K562 (cell line): ENCODE measurements around the gene HUNK. TPM values are rescaled to one million over a fixed set of nuclear protein-coding genes. Genes with fewer than 3 reads are reported as not detected.
"Not testable (repeated sequence)": the region's sequence is repeated elsewhere in the genome, so short reads cannot be mapped to it uniquely, and the experiment has no call there.

ENCODE experiments used
- ATAC-seq: fragments of 200-7000 bp; cut with Tn5 transposase; 3 replicates; pipeline ENCODE4 v1.9.1; 2020; ENCODE audit warnings: moderate library complexity
- BruUV-seq: library from RNA; stranded (reverse); fragments of 400-500 nt; replicated peaks from 2 replicates; lab custom pipeline; 2021; lab: Mats Ljungman, UMichigan
- CTCF ChIA-PET: fragments of 300-600 bp; formaldehyde crosslinking; extraction: SDS; loops from one replicate; lab custom pipeline; 2021; ENCODE audit warnings: low intra/inter-chr PET ratio; lab: Yijun Ruan, JAX
- POLR2A ChIA-PET: fragments of 300-600, 350-650 bp; sonication (Branson Sonifier 250); formaldehyde crosslinking; extraction: SDS; loops from one replicate; lab custom pipeline; 2021; ENCODE audit warnings: antibody characterized with exemption, inconsistent platforms; lab: Yijun Ruan, JAX
- DNase-seq, 4 experiments: peaks; one replicate each; pipeline versions ENCODE4 v3.0.0 to v3.0.0-alpha.2; 2011 to 2018; ENCODE audit warnings: low spot score in 3 of 4, mixed read lengths in 3 of 4; ENCODE audit errors: extremely low read depth in 1 of 4
- FAIRE-seq: peaks from 2 replicates; lab custom pipeline; 2011; peaks lifted over from hg19 to GRCh38; lab: Jason Lieb, UNC
- H2AFZ ChIP-seq: 2 replicates; pipeline ENCODE4 v1.6.0; 2011; ENCODE audit warnings: low read depth, low read length, control low read depth, inconsistent platforms
- H3K27ac ChIP-seq: fragments of 200-600 bp; 3 replicates; pipeline ENCODE4 v1.8.0; 2011; ENCODE audit warnings: low read depth, mild to moderate bottlenecking, control low read depth, inconsistent platforms, low read length, moderate library complexity, mixed read lengths; ENCODE audit errors: extremely low read depth
- H3K27me3 ChIP-seq, 2 experiments: fragments of 300-600 bp in 1 of 2; 2 replicates in 1 of 2; 3 replicates in 1 of 2; pipeline versions ENCODE4 v1.6.0 to v1.8.0; 2011; ENCODE audit warnings: inconsistent platforms in 2 of 2, low read length in 2 of 2, mild to moderate bottlenecking in 1 of 2, mixed read lengths in 1 of 2, moderate library complexity in 1 of 2; ENCODE audit not compliant: control insufficient read depth in 2 of 2, insufficient read depth in 2 of 2
- H3K36me3 ChIP-seq: fragments of 300-600 bp; 3 replicates; pipeline ENCODE4 v1.8.0; 2011; ENCODE audit warnings: mild to moderate bottlenecking, low read length, inconsistent platforms; ENCODE audit not compliant: control insufficient read depth, insufficient read depth
- H3K4me1 ChIP-seq, 2 experiments: fragments of 200-600 bp in 1 of 2; replicated peaks in 1 of 2; 2 replicates in 1 of 2; 3 replicates in 1 of 2; pipeline versions ENCODE4 v1.5.1 to v1.8.0; 2011; ENCODE audit warnings: inconsistent platforms in 2 of 2, low read length in 2 of 2, mild to moderate bottlenecking in 1 of 2, mixed read lengths in 1 of 2, moderate library complexity in 1 of 2; ENCODE audit not compliant: control insufficient read depth in 2 of 2, insufficient read depth in 2 of 2
- H3K4me2 ChIP-seq: 2 replicates; pipeline ENCODE4 v1.6.1; 2011; ENCODE audit warnings: low read length, control low read depth, inconsistent platforms, mixed read lengths; ENCODE audit not compliant: insufficient read depth
- H3K4me3 ChIP-seq: fragments of 200-600 bp; sonication (generic), shearing (Covaris generic); 2 replicates; pipeline ENCODE4 v1.5.1; 2016; ENCODE audit warnings: control low read depth, inconsistent platforms
- H3K79me2 ChIP-seq: fragments of 200-600 bp; 3 replicates; pipeline ENCODE4 v1.8.0; 2011; ENCODE audit warnings: low read length, inconsistent platforms; ENCODE audit not compliant: control insufficient read depth, insufficient read depth
- H3K9ac ChIP-seq, 2 experiments: 2 replicates each; pipeline versions ENCODE4 v1.6.0 to v1.6.1; 2011; ENCODE audit warnings: low read depth in 2 of 2, low read length in 2 of 2, control low read depth in 1 of 2, inconsistent platforms in 1 of 2, mild to moderate bottlenecking in 1 of 2, mixed read lengths in 1 of 2; ENCODE audit not compliant: insufficient read depth in 1 of 2
- H3K9me1 ChIP-seq: one replicate; pipeline ENCODE4 v1.6.0; 2011; ENCODE audit warnings: inconsistent platforms, mild to moderate bottlenecking, low read length, moderate library complexity; ENCODE audit not compliant: control insufficient read depth, insufficient read depth
- H3K9me3 ChIP-seq: replicated peaks from 2 replicates; pipeline ENCODE4 v1.5.1; 2011; ENCODE audit warnings: low read depth, low read length, inconsistent platforms; ENCODE audit not compliant: control insufficient read depth, insufficient read depth
- H4K20me1 ChIP-seq: replicated peaks from 2 replicates; pipeline ENCODE4 v1.6.1; 2011; ENCODE audit warnings: low read length, inconsistent platforms, mixed read lengths; ENCODE audit not compliant: control insufficient read depth, insufficient read depth
- EGR1 ChIP-seq: fragments of 450-650 bp; conservative IDR thresholded peaks from 2 replicates; pipeline ENCODE4 v1.6.1; 2017; ENCODE audit warnings: mild to moderate bottlenecking
- HSF4 ChIP-seq: fragments of 250-450 bp; sonication (Bioruptor Pico); IDR thresholded peaks from 2 replicates; pipeline ENCODE4 v2.1.2; 2022; ENCODE audit warnings: mild to moderate bottlenecking, moderate library complexity, borderline replicate concordance
- KLF16 ChIP-seq: IDR thresholded peaks from 2 replicates; pipeline ENCODE4 v1.6.1; 2016; ENCODE audit warnings: antibody characterized with exemption
- MTA3 ChIP-seq: fragments of 450-650 bp; formaldehyde crosslinking; IDR thresholded peaks from 2 replicates; pipeline ENCODE4 v1.6.1; 2017; ENCODE audit warnings: mild to moderate bottlenecking, borderline replicate concordance
- MTF1 ChIP-seq: fragments of 250-450 bp; sonication (Bioruptor Pico); IDR thresholded peaks from 2 replicates; pipeline ENCODE4 v1.9.0; 2021; ENCODE audit warnings: moderate library complexity, mild to moderate bottlenecking, inconsistent platforms, borderline replicate concordance
- NCOA4 ChIP-seq: fragments of 450-650 bp; IDR thresholded peaks from 2 replicates; pipeline ENCODE4 v1.6.1; 2018; ENCODE audit warnings: mild to moderate bottlenecking; ENCODE audit not compliant: partially characterized antibody
- PRMT5 ChIP-seq: sonication (generic); formaldehyde crosslinking; IDR thresholded peaks from 2 replicates; pipeline ENCODE4 v1.5.0; 2020; ENCODE audit warnings: missing genetic modification reagents
- ZNF707 ChIP-seq: fragments of 250-450 bp; sonication (Bioruptor Pico); conservative IDR thresholded peaks from 2 replicates; pipeline ENCODE4 v1.8.0; 2022; ENCODE audit warnings: inconsistent platforms, mild to moderate bottlenecking, moderate library complexity
- WGBS: fragments of 100-300 bp; shearing (Covaris generic); methylation state at CpG from one replicate; pipeline ENCODE4 v1.1.6; 2016; ENCODE audit warnings: low coverage, mixed read lengths; ENCODE audit not compliant: insufficient coverage; ENCODE audit errors: missing lambda C conversion rate; 5-methylcytosine and 5-hydroxymethylcytosine counted together
- in situ Hi-C: fragments of 300-500 bp; cut with MboI; formaldehyde crosslinking; loops from 4 replicates; pipeline ENCODE4 v1.15.0; 2018; ENCODE audit warnings: inconsistent platforms, mixed read lengths
- intact Hi-C: fragments of 100-400 bp; cut with micrococcal nuclease; formaldehyde crosslinking; loops from 2 replicates; pipeline ENCODE4 v1.14.2; 2022
- polyA plus RNA-seq, 8 experiments: library from polyadenylated mRNA; depleted of rRNA in 4 of 8; stranded (reverse) in 5 of 8; unstranded in 3 of 8; fragments of >200 nt; fragmentation: Nextera tagmentation in 2 of 8; fragmentation: Illumina TruSeq in 1 of 8; extraction: Ambion mirVana in 2 of 8; extraction: Trizol in 1 of 8; gene quantifications; 2 replicates each; pipeline versions ENCODE4 v1.2.1 to v1.2.3, GENCODE V29; 2011 to 2014; ENCODE audit warnings: inconsistent platforms in 1 of 8, missing spikeins in 1 of 8
- total RNA-seq, 7 experiments: library from RNA; depleted of rRNA in 6 of 7; stranded (reverse); fragments of >200 nt in 6 of 7; fragmentation: Illumina TruSeq in 2 of 7; extraction: Trizol in 2 of 7; gene quantifications; 2 replicates each; pipeline versions ENCODE4 v1.2.1 to v1.2.3, GENCODE V29; 2011 to 2021; ENCODE audit warnings: low replicate concordance in 1 of 7
- TF ChIP-seq, protein P1 (sequence below): sonication (generic); formaldehyde crosslinking; IDR thresholded peaks from 2 replicates; pipeline ENCODE4 v1.9.0; 2022; ENCODE audit warnings: mild to moderate bottlenecking, missing genetic modification reagents
- TF ChIP-seq, protein P2 (sequence below): fragments of 250-450 bp; sonication (Bioruptor Pico); IDR thresholded peaks from 2 replicates; pipeline ENCODE4 v1.8.0; 2021; ENCODE audit warnings: borderline replicate concordance, mild to moderate bottlenecking, moderate library complexity; ENCODE audit not compliant: poor library complexity, severe bottlenecking
- TF ChIP-seq, protein P3 (sequence below): fragments of 250-450 bp; sonication (Bioruptor Pico); IDR thresholded peaks from 2 replicates; pipeline ENCODE4 v1.5.1; 2021; ENCODE audit warnings: mild to moderate bottlenecking
- TF ChIP-seq, protein P4 (sequence below): IDR thresholded peaks from 2 replicates; pipeline ENCODE4 v1.6.1; 2011; ENCODE audit not compliant: insufficient read length; ENCODE audit errors: extremely low read depth

Gene HUNK
- total and polyA plus RNA-seq, 9 of the 15 experiments (the other 6 are each of a cell fraction or from before 2014, with no cell fraction given) = not detected

DNA sequence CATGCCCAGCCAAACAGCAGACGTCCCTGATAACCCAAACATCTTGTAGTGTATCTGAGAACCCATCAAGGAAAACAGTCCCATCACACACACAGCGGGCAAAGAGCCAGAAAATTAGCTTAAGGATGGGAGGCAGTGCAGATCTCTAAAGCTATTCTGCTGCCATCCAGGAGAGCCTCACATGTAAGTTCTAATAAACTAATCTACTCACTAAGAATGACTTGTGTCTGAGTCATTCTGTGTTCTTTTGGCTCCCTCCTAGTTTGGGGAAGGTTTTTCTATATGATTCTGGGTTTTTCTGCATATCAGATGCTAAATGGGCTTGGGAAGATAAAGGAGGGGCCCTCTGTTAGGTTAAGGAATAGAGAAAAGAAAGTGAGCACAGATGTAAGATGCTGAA is 162.8 kb downstream of the HUNK start (continued):
- TF ChIP-seq EGR1 (no peak), MTA3 (no peak)

DNA sequence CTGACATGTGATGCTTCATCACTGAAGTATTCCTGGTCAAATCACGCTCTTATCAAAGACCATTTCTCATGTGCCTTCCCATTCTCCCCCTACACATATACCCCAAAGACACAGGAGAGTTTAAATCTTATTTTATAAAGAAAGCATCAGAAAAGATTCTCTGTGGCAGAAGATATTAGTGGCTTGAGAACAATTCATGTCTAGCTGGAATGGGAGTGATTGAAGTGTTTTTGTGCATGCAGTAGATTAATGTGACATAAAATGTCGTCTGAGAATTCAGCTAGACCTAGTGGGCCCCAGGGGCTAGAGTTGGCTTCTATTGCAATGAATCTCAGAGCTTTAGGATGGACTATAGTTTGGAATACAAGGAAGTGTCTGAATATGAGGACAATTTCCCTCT is 163.9 kb downstream of the HUNK start:
- intact Hi-C loops (no loop called here), in situ Hi-C loops (no loop called here)
- no peak overlapping the region for H3K9ac ChIP-seq
- no peaks in the 10 kb centered on the region for H3K9me3 ChIP-seq
- no TSS peak for BruUV-seq
- TF ChIP-seq, protein P1, sequence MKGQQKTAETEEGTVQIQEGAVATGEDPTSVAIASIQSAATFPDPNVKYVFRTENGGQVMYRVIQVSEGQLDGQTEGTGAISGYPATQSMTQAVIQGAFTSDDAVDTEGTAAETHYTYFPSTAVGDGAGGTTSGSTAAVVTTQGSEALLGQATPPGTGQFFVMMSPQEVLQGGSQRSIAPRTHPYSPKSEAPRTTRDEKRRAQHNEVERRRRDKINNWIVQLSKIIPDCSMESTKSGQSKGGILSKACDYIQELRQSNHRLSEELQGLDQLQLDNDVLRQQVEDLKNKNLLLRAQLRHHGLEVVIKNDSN (CRISPR knock-in tag) = no peak
- TF ChIP-seq KLF16 (no peak), MTF1 (no peak), NCOA4 (no peak), ZNF707 (CRISPR knock-in tag) (no peak), HSF4 (CRISPR knock-in tag) (no peak), PRMT5 (CRISPR knock-in tag) (no peak)
- TF ChIP-seq, protein P2, sequence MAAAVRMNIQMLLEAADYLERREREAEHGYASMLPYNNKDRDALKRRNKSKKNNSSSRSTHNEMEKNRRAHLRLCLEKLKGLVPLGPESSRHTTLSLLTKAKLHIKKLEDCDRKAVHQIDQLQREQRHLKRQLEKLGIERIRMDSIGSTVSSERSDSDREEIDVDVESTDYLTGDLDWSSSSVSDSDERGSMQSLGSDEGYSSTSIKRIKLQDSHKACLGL (CRISPR knock-in tag) = no peak
- TF ChIP-seq, protein P3, sequence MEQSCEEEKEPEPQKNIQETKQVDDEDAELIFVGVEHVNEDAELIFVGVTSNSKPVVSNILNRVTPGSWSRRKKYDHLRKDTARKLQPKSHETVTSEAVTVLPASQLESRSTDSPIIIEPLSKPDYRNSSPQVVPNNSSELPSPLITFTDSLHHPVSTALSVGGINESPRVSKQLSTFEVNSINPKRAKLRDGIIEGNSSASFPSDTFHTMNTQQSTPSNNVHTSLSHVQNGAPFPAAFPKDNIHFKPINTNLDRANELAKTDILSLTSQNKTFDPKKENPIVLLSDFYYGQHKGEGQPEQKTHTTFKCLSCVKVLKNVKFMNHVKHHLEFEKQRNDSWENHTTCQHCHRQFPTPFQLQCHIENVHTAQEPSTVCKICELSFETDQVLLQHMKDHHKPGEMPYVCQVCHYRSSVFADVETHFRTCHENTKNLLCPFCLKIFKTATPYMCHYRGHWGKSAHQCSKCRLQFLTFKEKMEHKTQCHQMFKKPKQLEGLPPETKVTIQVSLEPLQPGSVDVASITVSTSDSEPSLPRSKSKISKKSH = no peak
- TF ChIP-seq, protein P4, sequence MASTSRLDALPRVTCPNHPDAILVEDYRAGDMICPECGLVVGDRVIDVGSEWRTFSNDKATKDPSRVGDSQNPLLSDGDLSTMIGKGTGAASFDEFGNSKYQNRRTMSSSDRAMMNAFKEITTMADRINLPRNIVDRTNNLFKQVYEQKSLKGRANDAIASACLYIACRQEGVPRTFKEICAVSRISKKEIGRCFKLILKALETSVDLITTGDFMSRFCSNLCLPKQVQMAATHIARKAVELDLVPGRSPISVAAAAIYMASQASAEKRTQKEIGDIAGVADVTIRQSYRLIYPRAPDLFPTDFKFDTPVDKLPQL = no peak
- no peak overlapping the region for H3K4me3 ChIP-seq
- 0% methylated on average over 2 of the region's 2 CpGs for WGBS
- H3K79me2 ChIP-seq = no peaks in the 10 kb centered on the region
- FAIRE-seq = no peak
- H3K4me1 ChIP-seq = no peaks in the 10 kb centered on the region
- ChIA-PET CTCF (no interaction called here), POLR2A (no interaction called here)
- no peaks in the 10 kb centered on the region for H3K27me3 ChIP-seq
- no peak for ATAC-seq
- H3K36me3 ChIP-seq = no peaks in the 10 kb centered on the region
- no peak overlapping the region for H2AFZ ChIP-seq
- DNase-seq = no peak
- no peaks in the 10 kb centered on the region for H4K20me1 ChIP-seq
- no peaks in the 10 kb centered on the region for H3K9me1 ChIP-seq
- no peak overlapping the region for H3K4me2 ChIP-seq
- H3K27ac ChIP-seq = no peak overlapping the region

DNA sequence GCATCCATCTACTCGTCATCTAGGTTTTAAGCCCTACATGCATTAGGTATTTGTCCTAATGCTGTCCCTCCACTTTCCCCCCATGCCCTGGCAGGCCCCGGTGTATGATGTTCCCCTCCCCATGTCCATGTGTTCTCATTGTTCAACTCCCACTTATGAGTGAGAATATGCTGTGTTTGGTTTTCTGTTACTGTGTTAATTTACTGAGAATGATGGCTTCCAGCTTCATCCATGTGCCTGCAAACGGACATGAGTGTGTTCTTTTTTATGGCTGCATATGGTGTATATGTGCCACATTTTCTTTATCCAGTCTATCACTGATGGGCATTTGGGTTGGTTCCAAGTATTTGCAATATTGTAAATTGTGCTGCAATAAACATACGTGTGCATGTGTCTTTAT is 165.9 kb downstream of the HUNK start:
- H3K9ac ChIP-seq, H3K4me3 ChIP-seq, H3K4me1 ChIP-seq, H3K9me3 ChIP-seq, H4K20me1 ChIP-seq, in situ Hi-C loops, H3K27ac ChIP-seq, intact Hi-C loops, ATAC-seq, H3K4me2 ChIP-seq, FAIRE-seq, H2AFZ ChIP-seq, H3K36me3 ChIP-seq, H3K79me2 ChIP-seq, BruUV-seq, H3K9me1 ChIP-seq, CTCF ChIA-PET, H3K27me3 ChIP-seq, POLR2A ChIA-PET, DNase-seq: not testable (repeated sequence)
- 2% methylated on average over 4 of the region's 4 CpGs for WGBS
